ENCODE measurements around the gene TAOK1.

DNA sequence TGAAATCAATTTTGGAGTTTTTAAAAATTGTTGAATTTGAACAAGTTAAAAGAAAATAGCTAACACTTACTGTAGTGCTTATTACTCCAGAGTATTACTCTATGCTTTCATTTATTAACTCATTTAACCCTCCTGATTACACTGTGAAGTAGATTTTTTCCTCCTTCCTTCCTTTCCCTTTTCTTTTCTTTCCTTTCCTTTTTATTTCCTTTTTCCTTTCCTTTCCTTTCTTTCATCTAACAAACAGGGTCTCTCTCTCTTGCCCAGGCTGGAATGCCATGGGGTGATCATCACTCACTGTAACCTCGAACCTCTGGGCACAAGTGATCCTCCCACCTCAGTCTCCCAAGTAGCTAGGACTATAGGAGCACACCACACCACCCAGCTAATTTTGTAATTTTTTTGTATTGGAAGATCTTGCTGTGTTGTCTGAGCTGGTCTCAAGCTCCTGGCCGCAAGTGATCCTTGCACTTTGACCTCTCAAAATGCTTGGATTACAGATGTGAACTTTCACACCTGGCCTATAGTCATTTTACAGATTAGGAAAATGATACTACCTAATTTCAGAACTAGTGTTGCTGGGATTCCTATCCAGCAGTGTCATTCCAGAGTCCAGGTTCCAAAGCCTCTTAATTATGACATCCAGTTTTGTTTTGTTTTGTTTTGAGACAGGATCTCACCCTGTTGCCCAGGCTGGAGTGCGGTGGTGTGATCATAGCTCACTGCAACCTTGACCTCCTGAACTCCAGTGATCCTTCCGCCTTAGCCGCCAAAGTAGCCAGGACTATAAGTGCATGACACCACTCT is 59.9 kb downstream of the TAOK1 start:
- TF ChIP-seq, protein P1, sequence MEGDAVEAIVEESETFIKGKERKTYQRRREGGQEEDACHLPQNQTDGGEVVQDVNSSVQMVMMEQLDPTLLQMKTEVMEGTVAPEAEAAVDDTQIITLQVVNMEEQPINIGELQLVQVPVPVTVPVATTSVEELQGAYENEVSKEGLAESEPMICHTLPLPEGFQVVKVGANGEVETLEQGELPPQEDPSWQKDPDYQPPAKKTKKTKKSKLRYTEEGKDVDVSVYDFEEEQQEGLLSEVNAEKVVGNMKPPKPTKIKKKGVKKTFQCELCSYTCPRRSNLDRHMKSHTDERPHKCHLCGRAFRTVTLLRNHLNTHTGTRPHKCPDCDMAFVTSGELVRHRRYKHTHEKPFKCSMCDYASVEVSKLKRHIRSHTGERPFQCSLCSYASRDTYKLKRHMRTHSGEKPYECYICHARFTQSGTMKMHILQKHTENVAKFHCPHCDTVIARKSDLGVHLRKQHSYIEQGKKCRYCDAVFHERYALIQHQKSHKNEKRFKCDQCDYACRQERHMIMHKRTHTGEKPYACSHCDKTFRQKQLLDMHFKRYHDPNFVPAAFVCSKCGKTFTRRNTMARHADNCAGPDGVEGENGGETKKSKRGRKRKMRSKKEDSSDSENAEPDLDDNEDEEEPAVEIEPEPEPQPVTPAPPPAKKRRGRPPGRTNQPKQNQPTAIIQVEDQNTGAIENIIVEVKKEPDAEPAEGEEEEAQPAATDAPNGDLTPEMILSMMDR (IDR thresholded peaks at IDR 0.05) = no peak
- no peak for TF ChIP-seq POLR2A (IDR thresholded peaks at IDR 0.05)
- no peak for TF ChIP-seq POLR2AphosphoS5 (IDR thresholded peaks at IDR 0.05; ENCODE audit: insufficient read depth in 1 of 2, low read depth in 1 of 2)
